Trophoblast cell (in vitro differentiated cells and primary cell): Measurements from ENCODE around the gene AKAP13.

Experiments
- DNase-seq, 2 donors: peaks; one replicate each; pipeline ENCODE4 v3.0.0-alpha.2; 2016
- H2AFZ ChIP-seq: 2 replicates; pipeline ENCODE4 v1.6.1; 2013; ENCODE audit warnings: low read length, moderate library complexity, mild to moderate bottlenecking; ENCODE audit not compliant: insufficient read depth, poor library complexity
- H2AK5ac ChIP-seq: 2 replicates; pipeline ENCODE4 v1.6.1; 2013; ENCODE audit warnings: mild to moderate bottlenecking, low read length
- H2BK120ac ChIP-seq: 2 replicates; pipeline ENCODE4 v1.6.1; 2013; ENCODE audit warnings: low read length, mild to moderate bottlenecking, moderate library complexity; ENCODE audit not compliant: insufficient read depth, poor library complexity
- H2BK12ac ChIP-seq: 2 replicates; pipeline ENCODE4 v1.6.1; 2013; ENCODE audit warnings: mild to moderate bottlenecking, low read length, moderate library complexity
- H2BK5ac ChIP-seq: 2 replicates; pipeline ENCODE4 v1.6.1; 2013; ENCODE audit warnings: low read length, low read depth, moderate library complexity, mild to moderate bottlenecking; ENCODE audit not compliant: poor library complexity
- H3K14ac ChIP-seq: 2 replicates; pipeline ENCODE4 v1.6.1; 2013; ENCODE audit warnings: mild to moderate bottlenecking, low read length
- H3K18ac ChIP-seq: 2 replicates; pipeline ENCODE4 v1.6.1; 2013; ENCODE audit warnings: mild to moderate bottlenecking, low read length
- H3K23ac ChIP-seq: 2 replicates; pipeline ENCODE4 v1.6.1; 2013; ENCODE audit warnings: low read length
- H3K27ac ChIP-seq: 2 replicates; pipeline ENCODE4 v1.5.1; 2013; ENCODE audit warnings: low read depth, mild to moderate bottlenecking, inconsistent platforms, low read length, moderate library complexity
- H3K27me3 ChIP-seq: 2 replicates; pipeline ENCODE4 v1.6.1; 2013; ENCODE audit warnings: inconsistent platforms, mild to moderate bottlenecking, low read length, moderate library complexity; ENCODE audit not compliant: insufficient read depth
- H3K36me3 ChIP-seq, 2 experiments: 1 replicate in 1 of 2; 2 replicates in 1 of 2; pipeline ENCODE4 v1.6.1; 2013; ENCODE audit warnings: low read length in 2 of 2, mild to moderate bottlenecking in 2 of 2, moderate library complexity in 1 of 2; ENCODE audit not compliant: insufficient read depth in 2 of 2, control insufficient read depth in 1 of 2
- H3K4ac ChIP-seq: 2 replicates; pipeline ENCODE4 v1.6.1; 2013; ENCODE audit warnings: low read depth, mild to moderate bottlenecking, low read length, moderate library complexity
- H3K4me1 ChIP-seq, 2 experiments: 1 replicate in 1 of 2; 2 replicates in 1 of 2; pipeline ENCODE4 v1.6.1; 2013; ENCODE audit warnings: low read length in 2 of 2, mild to moderate bottlenecking in 2 of 2, moderate library complexity in 1 of 2; ENCODE audit not compliant: insufficient read depth in 2 of 2, control insufficient read depth in 1 of 2
- H3K4me2 ChIP-seq: 2 replicates; pipeline ENCODE4 v1.6.1; 2013; ENCODE audit warnings: inconsistent platforms, mild to moderate bottlenecking, low read length, moderate library complexity
- H3K4me3 ChIP-seq: 2 replicates; pipeline ENCODE4 v1.5.1; 2013; ENCODE audit warnings: mild to moderate bottlenecking, low read depth, low read length, inconsistent platforms
- H3K79me1 ChIP-seq: one replicate; pipeline ENCODE4 v1.6.1; 2013; ENCODE audit warnings: low read length
- H3K79me2 ChIP-seq: 2 replicates; pipeline ENCODE4 v1.6.1; 2013; ENCODE audit warnings: low read length, mild to moderate bottlenecking; ENCODE audit not compliant: control insufficient read depth, insufficient read depth, poor library complexity
- H3K9ac ChIP-seq: 2 replicates; pipeline ENCODE4 v1.6.1; 2013; ENCODE audit warnings: mild to moderate bottlenecking, low read length
- H3K9me3 ChIP-seq: 2 replicates; pipeline ENCODE4 v1.6.1; 2013; ENCODE audit warnings: low read depth, mild to moderate bottlenecking, control low read depth, inconsistent platforms, low read length; ENCODE audit not compliant: insufficient read depth
- H4K12ac ChIP-seq: 2 replicates; pipeline ENCODE4 v1.6.1; 2013; ENCODE audit warnings: low read depth, mild to moderate bottlenecking, low read length, moderate library complexity
- H4K8ac ChIP-seq: 2 replicates; pipeline ENCODE4 v1.6.1; 2013; ENCODE audit warnings: low read depth, mild to moderate bottlenecking, low read length, moderate library complexity
- H4K91ac ChIP-seq: one replicate; pipeline ENCODE4 v1.6.1; 2013; ENCODE audit warnings: low read depth, mild to moderate bottlenecking, low read length, moderate library complexity
- WGBS: extraction: QIAGEN DNeasy Blood & Tissue Kit; methylation state at CpG from one replicate; pipeline ENCODE4 v1.1.7; 2013; ENCODE audit warnings: missing lambda C conversion rate; ENCODE audit not compliant: insufficient read length, insufficient coverage; ENCODE audit errors: extremely low coverage; 5-methylcytosine and 5-hydroxymethylcytosine counted together

The AKAP13 gene

GRCh38 chr15:85504749-85505676 lies 124.6 kb downstream of the AKAP13 start:
- no peak overlapping the region for H2AK5ac ChIP-seq
- H2BK5ac ChIP-seq = no peak overlapping the region
- no peak overlapping the region for H3K18ac ChIP-seq
- H3K9me3 ChIP-seq = no peaks in the 10 kb centered on the region
- no peaks in the 10 kb centered on the region for H3K27me3 ChIP-seq
- peak overlapping the region; percentile 53 for H3K4ac ChIP-seq
- peak; percentile 47 to 85 for DNase-seq
- H2AFZ ChIP-seq = no peak overlapping the region
- H3K4me1 ChIP-seq = peaks cover 0 to 4% of the 10 kb centered on the region in 2 experiments
- no peak overlapping the region for H4K12ac ChIP-seq
- H3K4me3 ChIP-seq = no peak overlapping the region
- no peak overlapping the region for H3K27ac ChIP-seq
- no peak overlapping the region for H2BK120ac ChIP-seq
- H4K8ac ChIP-seq = no peak overlapping the region
- H2BK12ac ChIP-seq = no peak overlapping the region
- H3K79me2 ChIP-seq = no peaks in the 10 kb centered on the region
- H3K9ac ChIP-seq = no peak overlapping the region
- H3K36me3 ChIP-seq = no peaks in the 10 kb centered on the region
- no peak overlapping the region for H4K91ac ChIP-seq
- no CpG with 5 or more reads among the region's 8 CpGs for WGBS
- H3K23ac ChIP-seq = no peak overlapping the region
- no peak overlapping the region for H3K14ac ChIP-seq
- no peak overlapping the region for H3K4me2 ChIP-seq
- peaks cover 2% of the 10 kb centered on the region for H3K79me1 ChIP-seq

GRCh38 chr15:85507114-85507513 lies 126.7 kb downstream of the AKAP13 start:
- Histone ChIP-seq H3K18ac (no peak overlapping the region), H3K9ac (no peak overlapping the region), H3K27ac (no peak overlapping the region), H3K23ac (no peak overlapping the region), H3K4me2 (no peak overlapping the region), H4K12ac (no peak overlapping the region), H3K79me2 (no peaks in the 10 kb centered on the region), H2BK12ac (no peak overlapping the region), H2BK120ac (no peak overlapping the region), H4K8ac (no peak overlapping the region), H2BK5ac (no peak overlapping the region), H3K27me3 (no peaks in the 10 kb centered on the region), H3K4ac (no peak overlapping the region), H3K79me1 (peaks cover 2% of the 10 kb centered on the region), H2AFZ (no peak overlapping the region), H3K9me3 (no peaks in the 10 kb centered on the region), H3K14ac (no peak overlapping the region), H3K36me3 (no peaks in the 10 kb centered on the region), H3K4me1 (peaks cover under 1 to 2% of the 10 kb centered on the region in 2 experiments), H4K91ac (no peak overlapping the region), H3K4me3 (no peak overlapping the region), H2AK5ac (no peak overlapping the region)
- WGBS = no CpG with 5 or more reads among the region's 2 CpGs
- DNase-seq = no peak

- H3K14ac ChIP-seq = no peak overlapping the region
- no peak overlapping the region for H4K8ac ChIP-seq
- no peaks in the 10 kb centered on the region for H3K79me2 ChIP-seq
- no peaks in the 10 kb centered on the region for H3K27me3 ChIP-seq
- no peak overlapping the region for H3K4ac ChIP-seq
- no peak overlapping the region for H2BK12ac ChIP-seq
- H2AK5ac ChIP-seq = no peak overlapping the region
- DNase-seq = no peak
- no peak overlapping the region for H3K4me2 ChIP-seq
- no peak overlapping the region for H2BK5ac ChIP-seq
- H2AFZ ChIP-seq = no peak overlapping the region
- H3K4me1 ChIP-seq = peaks cover 2 to 4% of the 10 kb centered on the region in 2 experiments
- H4K12ac ChIP-seq = no peak overlapping the region
- no peak overlapping the region for H3K23ac ChIP-seq
- H3K79me1 ChIP-seq = no peaks in the 10 kb centered on the region
- H3K9ac ChIP-seq = peak overlapping the region; percentile 25
- H3K4me3 ChIP-seq = no peak overlapping the region
- H2BK120ac ChIP-seq = no peak overlapping the region
- no peak overlapping the region for H3K27ac ChIP-seq
- no CpG with 5 or more reads among the region's 3 CpGs for WGBS
- H3K9me3 ChIP-seq = no peaks in the 10 kb centered on the region
- H3K36me3 ChIP-seq = no peaks in the 10 kb centered on the region
- H4K91ac ChIP-seq = no peak overlapping the region
- H3K18ac ChIP-seq = no peak overlapping the region
Measured at GRCh38 chr15:85509973-85510372, 129.6 kb downstream of the AKAP13 start.

- H3K9ac ChIP-seq = no peak overlapping the region
- H3K23ac ChIP-seq = no peak overlapping the region
- H3K4me3 ChIP-seq = no peak overlapping the region
- no peak overlapping the region for H2BK12ac ChIP-seq
- no peaks in the 10 kb centered on the region for H3K79me2 ChIP-seq
- no peak overlapping the region for H3K4ac ChIP-seq
- H2AFZ ChIP-seq = no peak overlapping the region
- no peaks in the 10 kb centered on the region for H3K79me1 ChIP-seq
- no peak overlapping the region for H2BK5ac ChIP-seq
- H3K4me2 ChIP-seq = no peak overlapping the region
- no peak overlapping the region for H4K91ac ChIP-seq
- no peak overlapping the region for H3K18ac ChIP-seq
- DNase-seq = no peak
- no peak overlapping the region for H2AK5ac ChIP-seq
- H2BK120ac ChIP-seq = no peak overlapping the region
- peaks cover 0 to 1% of the 10 kb centered on the region in 2 experiments for H3K36me3 ChIP-seq
- H4K12ac ChIP-seq = no peak overlapping the region
- peaks cover 2 to 7% of the 10 kb centered on the region in 2 experiments for H3K4me1 ChIP-seq
- no peak overlapping the region for H4K8ac ChIP-seq
- WGBS = 100% methylated on average over 1 of the region's 3 CpGs
- no peaks in the 10 kb centered on the region for H3K27me3 ChIP-seq
- H3K14ac ChIP-seq = no peak overlapping the region
- H3K9me3 ChIP-seq = no peaks in the 10 kb centered on the region
- no peak overlapping the region for H3K27ac ChIP-seq
Measured at GRCh38 chr15:85514413-85514812, 134.0 kb downstream of the AKAP13 start.
